ENCODE results near the gene CFAP74.

DNA sequence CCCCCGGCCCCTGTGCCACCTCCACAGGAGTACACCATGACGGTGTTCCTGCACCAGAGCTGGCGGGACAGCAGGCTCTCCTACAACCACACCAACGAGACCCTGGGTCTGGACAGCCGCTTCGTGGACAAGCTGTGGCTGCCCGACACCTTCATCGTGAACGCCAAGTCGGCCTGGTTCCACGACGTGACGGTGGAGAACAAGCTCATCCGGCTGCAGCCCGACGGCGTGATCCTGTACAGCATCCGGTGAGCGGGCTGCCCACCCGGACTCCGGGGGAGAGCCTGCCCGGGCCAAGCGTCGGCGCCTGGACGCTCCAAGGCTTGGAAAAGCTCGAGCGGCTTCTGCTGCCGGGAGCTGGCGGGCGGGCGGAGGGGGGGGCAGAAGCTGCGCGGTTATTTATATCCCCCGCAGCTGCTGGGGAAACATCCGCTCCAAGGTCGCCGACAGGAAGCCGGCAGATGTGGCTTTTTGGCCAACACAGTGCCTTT is 21.9 kb upstream of the CFAP74 start:
- TF ChIP-seq POLR2A (IDR thresholded peaks at IDR 0.05) (no peak), POLR2AphosphoS5 (IDR thresholded peaks at IDR 0.05) (no peak)
